ENCODE results near the gene NDFIP2. TPM values are rescaled to one million over a fixed set of nuclear protein-coding genes. Genes with fewer than 3 reads are reported as not detected.
A peak's percentile ranks its signal among the peaks of the same experiment; 100 is the strongest.

NDFIP2 gene
- 10 to 100 TPM; 26.0 to 48.2 (median 34.9) TPM for total RNA-seq
- polyA plus RNA-seq: 10 to 100 TPM; 14.7 to 28.4 (median 25.7) TPM
- long read RNA-seq, donor 1, full-length matches to known transcripts: 51 of 59 reads
- long read RNA-seq, donor 1, partial matches to known transcripts: 4 of 59 reads
- long read RNA-seq, donor 1, other reads (novel, unspliced or antisense): 4 of 59 reads
- long read RNA-seq, donor 2, full-length matches to known transcripts: 76 of 82 reads
- long read RNA-seq, donor 2, partial matches to known transcripts: 3 of 82 reads
- long read RNA-seq, donor 2, other reads (novel, unspliced or antisense): 3 of 82 reads

GRCh38 chr13:79480954-79481684 lies at the start of gene NDFIP2:
Gene NDFIP2 (plus strand): TSS chr13:79481155. CDS start chr13:79481204, 49 bp downstream.
- ATAC-seq (peak; percentile 92 to 94 (median 93)), DNase-seq (peak; percentile 87 to 92)
- H3K27me3 ChIP-seq (ENCODE audit: insufficient read depth in 3 of 3, low read length in 2 of 3): no peaks in the 10 kb centered on the region
- WGBS, 3 donors: 1% methylated on average over 73 to 74 of the region's 74 CpGs
- peak within 1 kb of the TSS; percentile 89 for H3K27ac ChIP-seq
- peak; percentile 5 for TF ChIP-seq CTCF (IDR thresholded peaks at IDR 0.05)
- intact Hi-C loops (cut with DNase I): loop anchor here (5.0 to 10.0 kb wide), 3 partner anchors 51 to 74 kb away; partner anchors contain the start of gene RBM26 (in 1 of the 2)
- H3K4me1 ChIP-seq: peaks cover 31% of the 10 kb centered on the region
- peak within 1 kb of the TSS; percentile 82 for H3K4me3 ChIP-seq
- no peaks in the 10 kb centered on the region for H3K9me3 ChIP-seq
- H3K36me3 ChIP-seq (ENCODE audit: insufficient read depth in 1 of 2, low read depth in 1 of 2): no peaks in the 10 kb centered on the region

- Histone ChIP-seq H3K4me3 (no peak overlapping the region), H3K9me3 (no peaks in the 10 kb centered on the region), H3K27ac (no peak overlapping the region), H3K4me1 (no peaks in the 10 kb centered on the region), H3K27me3 (ENCODE audit: insufficient read depth in 3 of 3, low read length in 2 of 3) (no peaks in the 10 kb centered on the region), H3K36me3 (ENCODE audit: insufficient read depth in 1 of 2, low read depth in 1 of 2) (no peaks in the 10 kb centered on the region)
- 79 to 86% (median 84%) methylated on average over 6 of the region's 6 CpGs for WGBS, 3 donors
- no peak for ATAC-seq
- intact Hi-C loops (cut with DNase I): loop anchor here in 1 of 2 donors (5.0 kb wide), 1 partner anchor 45 kb away; no protein-coding TSS in a partner anchor
- TF ChIP-seq CTCF (IDR thresholded peaks at IDR 0.05): no peak
- DNase-seq: no peak
These were observed 48.9 kb upstream of the NDFIP2 start for GRCh38 chr13:79432086-79432485.

GRCh38 chr13:79432992-79433391 lies 48.0 kb upstream of the NDFIP2 start:
- ATAC-seq (peak in 1 of 4 donors; percentile 64), DNase-seq (peak in 1 of 2 donors; percentile 40)
- Histone ChIP-seq H3K27me3 (ENCODE audit: insufficient read depth in 3 of 3, low read length in 2 of 3) (no peaks in the 10 kb centered on the region), H3K27ac (no peak overlapping the region), H3K4me1 (no peaks in the 10 kb centered on the region), H3K9me3 (no peaks in the 10 kb centered on the region), H3K4me3 (no peak overlapping the region), H3K36me3 (ENCODE audit: insufficient read depth in 1 of 2, low read depth in 1 of 2) (no peaks in the 10 kb centered on the region)
- intact Hi-C loops (cut with DNase I): loop anchor here in 1 of 2 donors (5.0 kb wide), 1 partner anchor 44 kb away; no protein-coding TSS in a partner anchor
- TF ChIP-seq CTCF (IDR thresholded peaks at IDR 0.05): no peak
- WGBS, 3 donors: 74 to 75% (median 75%) methylated on average over 11 of the region's 11 CpGs

GRCh38 chr13:79434556-79434955 lies 46.4 kb upstream of the NDFIP2 start:
- H3K4me1 ChIP-seq: no peaks in the 10 kb centered on the region
- TF ChIP-seq CTCF (IDR thresholded peaks at IDR 0.05): no peak
- intact Hi-C loops (cut with DNase I): loop anchor here in 1 of 2 donors (5.0 kb wide), 1 partner anchor 43 kb away; no protein-coding TSS in a partner anchor

More at GRCh38 chr13:79434556-79434955, 46.4 kb upstream of the NDFIP2 start:
- no peaks in the 10 kb centered on the region for H3K27me3 ChIP-seq (ENCODE audit: insufficient read depth in 3 of 3, low read length in 2 of 3)
- 18 to 30% (median 19%) methylated on average over 1 of the region's 1 CpG for WGBS, 3 donors
- H3K36me3 ChIP-seq (ENCODE audit: insufficient read depth in 1 of 2, low read depth in 1 of 2): no peaks in the 10 kb centered on the region
- ATAC-seq (no peak), DNase-seq (no peak)
- no peak overlapping the region for H3K4me3 ChIP-seq
- H3K27ac ChIP-seq: no peak overlapping the region
- H3K9me3 ChIP-seq: no peaks in the 10 kb centered on the region

Measured in psoas muscle (tissue), 8 donors.